ENCODE measurements around the gene CENPF. TPM values are rescaled to one million over a fixed set of nuclear protein-coding genes. Genes with fewer than 3 reads are reported as not detected.

Gene CENPF
- total RNA-seq, 1 donor from 2014 or later = 254 TPM

- no peak overlapping the region for H3K4me3 ChIP-seq
- H3K27ac ChIP-seq = no peak overlapping the region
- H3K9me3 Mint-ChIP-seq = no peaks in the 10 kb centered on the region
- H3K4me1 ChIP-seq = no peaks in the 10 kb centered on the region
- no peaks in the 10 kb centered on the region for H3K27me3 Mint-ChIP-seq (ENCODE audit: insufficient read depth, low read depth)
- H3K4me2 ChIP-seq = no peak overlapping the region
- H3K36me3 Mint-ChIP-seq = no peaks in the 10 kb centered on the region
- DNase-seq (ENCODE audit: low spot score) = no peak
- no peaks in the 10 kb centered on the region for H3K9me3 ChIP-seq (ENCODE audit: low read depth)
- H3K79me2 ChIP-seq (ENCODE audit: low read depth) = no peaks in the 10 kb centered on the region
- no peaks in the 10 kb centered on the region for H3K4me1 Mint-ChIP-seq
- H3K4me3 Mint-ChIP-seq = no peak overlapping the region
- no peak overlapping the region for H3K9ac ChIP-seq
- H4K20me1 ChIP-seq (ENCODE audit: low read depth) = no peaks in the 10 kb centered on the region
- H3K27me3 ChIP-seq = no peaks in the 10 kb centered on the region
- no peaks in the 10 kb centered on the region for H3K36me3 ChIP-seq
- H2AFZ ChIP-seq (replicated peaks) = no peak overlapping the region
- no peak for TF ChIP-seq EZH2phosphoT487 (IDR thresholded peaks at IDR 0.05)
- no peak for TF ChIP-seq CTCF (IDR thresholded peaks at IDR 0.05)
- TF ChIP-seq EZH2 (IDR thresholded peaks at IDR 0.05) = no peak
- H3K27ac Mint-ChIP-seq = no peak overlapping the region
- no peaks in the 10 kb centered on the region for H3F3A ChIP-seq (ENCODE audit: low read depth)
Observed at GRCh38 chr1:214563881-214564280, 39.1 kb upstream of the CENPF start.

GRCh38 chr1:214565310-214565709 lies 37.7 kb upstream of the CENPF start:
- no peaks in the 10 kb centered on the region for H3K27me3 ChIP-seq
- no peaks in the 10 kb centered on the region for H3K4me1 Mint-ChIP-seq
- no peak overlapping the region for H3K27ac Mint-ChIP-seq

DNA sequence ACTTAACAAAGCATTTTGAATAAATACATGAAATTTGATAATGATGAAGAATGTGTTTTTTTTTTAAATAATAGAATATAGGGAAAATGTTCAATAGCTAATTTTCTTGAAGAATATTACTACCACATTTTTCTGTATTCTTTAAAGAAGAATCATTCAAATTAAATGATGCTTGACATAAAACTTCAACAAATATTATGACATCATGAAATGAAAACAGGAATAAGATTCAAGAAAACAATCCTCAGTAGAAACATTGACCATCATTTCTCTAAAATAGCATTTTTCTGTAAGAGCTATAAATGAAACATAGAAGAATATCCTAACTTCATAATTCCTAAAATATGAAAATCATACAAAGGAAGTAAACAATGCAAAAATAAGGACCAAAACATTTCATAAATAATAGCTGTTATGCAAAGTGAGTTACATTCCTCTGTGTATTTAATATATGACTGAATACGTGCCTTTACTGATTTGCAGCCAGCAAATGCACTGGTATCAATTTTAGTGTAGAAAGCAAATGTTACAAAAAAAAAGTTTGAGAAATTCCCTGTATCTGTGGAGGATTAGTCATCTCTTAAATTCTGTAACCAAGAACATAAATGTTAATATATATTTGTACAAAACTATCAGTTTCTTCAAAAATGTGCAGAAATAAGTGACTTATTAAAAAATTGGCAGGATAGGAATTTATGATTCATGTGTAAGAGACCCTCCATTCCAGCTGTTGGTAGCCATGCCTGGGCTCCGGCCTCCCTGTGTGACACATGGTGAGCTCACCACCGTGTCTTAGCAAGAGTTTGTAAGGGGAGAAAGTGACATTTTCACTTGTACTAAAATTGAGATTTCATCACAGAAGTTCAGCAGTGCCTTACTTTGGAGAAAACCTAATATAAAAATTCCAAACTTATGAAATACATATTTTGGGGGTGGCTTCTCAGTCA lies 36.6 kb upstream of the CENPF start:
- DNase-seq (ENCODE audit: low spot score) = no peak
- H3K4me1 Mint-ChIP-seq = no peaks in the 10 kb centered on the region
- Histone ChIP-seq H3F3A (ENCODE audit: low read depth) (no peaks in the 10 kb centered on the region), H3K9ac (no peak overlapping the region), H3K27ac (no peak overlapping the region), H3K36me3 (no peaks in the 10 kb centered on the region), H3K4me1 (no peaks in the 10 kb centered on the region), H3K9me3 (ENCODE audit: low read depth) (no peaks in the 10 kb centered on the region), H4K20me1 (ENCODE audit: low read depth) (no peaks in the 10 kb centered on the region), H3K4me2 (no peak overlapping the region), H2AFZ (replicated peaks) (no peak overlapping the region), H3K79me2 (ENCODE audit: low read depth) (no peaks in the 10 kb centered on the region), H3K4me3 (no peak overlapping the region), H3K27me3 (no peaks in the 10 kb centered on the region)
- no peaks in the 10 kb centered on the region for H3K9me3 Mint-ChIP-seq
- peaks cover 3% of the 10 kb centered on the region for H3K27me3 Mint-ChIP-seq (ENCODE audit: insufficient read depth, low read depth)
- no peak for TF ChIP-seq EZH2phosphoT487 (IDR thresholded peaks at IDR 0.05)
- no peak for TF ChIP-seq EZH2 (IDR thresholded peaks at IDR 0.05)
- TF ChIP-seq CTCF (IDR thresholded peaks at IDR 0.05) = no peak
- no peaks in the 10 kb centered on the region for H3K36me3 Mint-ChIP-seq
- H3K27ac Mint-ChIP-seq = no peak overlapping the region
- H3K4me3 Mint-ChIP-seq = no peak overlapping the region

More at GRCh38 chr1:214565310-214565709, 37.7 kb upstream of the CENPF start:
- Histone ChIP-seq H3F3A (ENCODE audit: low read depth) (no peaks in the 10 kb centered on the region), H3K9ac (no peak overlapping the region), H3K79me2 (ENCODE audit: low read depth) (no peaks in the 10 kb centered on the region), H3K36me3 (no peaks in the 10 kb centered on the region), H4K20me1 (ENCODE audit: low read depth) (no peaks in the 10 kb centered on the region), H3K4me2 (no peak overlapping the region), H2AFZ (replicated peaks) (no peak overlapping the region), H3K9me3 (ENCODE audit: low read depth) (no peaks in the 10 kb centered on the region), H3K4me3 (no peak overlapping the region), H3K4me1 (no peaks in the 10 kb centered on the region), H3K27ac (no peak overlapping the region)
- Mint-ChIP-seq H3K36me3 (no peaks in the 10 kb centered on the region), H3K9me3 (no peaks in the 10 kb centered on the region), H3K4me3 (no peak overlapping the region), H3K27me3 (ENCODE audit: insufficient read depth, low read depth) (peaks cover 3% of the 10 kb centered on the region)
- no peak for DNase-seq (ENCODE audit: low spot score)
- TF ChIP-seq CTCF (IDR thresholded peaks at IDR 0.05) (no peak), EZH2 (IDR thresholded peaks at IDR 0.05) (no peak), EZH2phosphoT487 (IDR thresholded peaks at IDR 0.05) (no peak)
